DMS 273 treated with DMSO at 0.1 percent for 48 hours (cell line): Measurements from ENCODE around the gene WDR5.

Source experiments
- DNase-seq: peaks from one replicate; lab custom pipeline; 2025; lab: John Stamatoyannopoulos, UW

WDR5 gene

GRCh38 chr9:134189145-134189469 lies 53.2 kb downstream of the WDR5 start:
- peak; percentile 74 for DNase-seq

GRCh38 chr9:134189470-134190231 lies 53.8 kb downstream of the WDR5 start:
- peak; percentile 88 for DNase-seq

GRCh38 chr9:134190232-134191121 lies 54.6 kb downstream of the WDR5 start:
- DNase-seq = no peak

GRCh38 chr9:134191455-134192209 lies 55.8 kb downstream of the WDR5 start:
- no peak for DNase-seq

GRCh38 chr9:134192311-134192950 lies 56.5 kb downstream of the WDR5 start:
- no peak for DNase-seq

GRCh38 chr9:134192951-134193731 lies 57.3 kb downstream of the WDR5 start:
- no peak for DNase-seq

GRCh38 chr9:134193912-134194535 lies 58.1 kb downstream of the WDR5 start:
- no peak for DNase-seq

GRCh38 chr9:134195558-134195957 lies 59.7 kb downstream of the WDR5 start:
- DNase-seq = no peak

GRCh38 chr9:134196911-134197310 lies 61.0 kb downstream of the WDR5 start:
- DNase-seq = no peak

GRCh38 chr9:134198791-134199190 lies 62.9 kb downstream of the WDR5 start:
- DNase-seq = no peak

- DNase-seq = no peak
These were observed 64.8 kb downstream of the WDR5 start for GRCh38 chr9:134200730-134201129.

GRCh38 chr9:134203224-134203623 lies 67.3 kb downstream of the WDR5 start:
- no peak for DNase-seq

GRCh38 chr9:134204041-134204440 lies 68.2 kb downstream of the WDR5 start:
- no peak for DNase-seq

GRCh38 chr9:134204991-134205578 lies 69.2 kb downstream of the WDR5 start:
- no peak for DNase-seq

- DNase-seq = peak; percentile 16
These were observed 69.9 kb downstream of the WDR5 start for GRCh38 chr9:134205672-134206310.

GRCh38 chr9:134206311-134207300 lies 70.7 kb downstream of the WDR5 start:
- DNase-seq = no peak

- peak; percentile 54 for DNase-seq
These were observed 72.5 kb downstream of the WDR5 start for GRCh38 chr9:134208310-134208841.

- no peak for DNase-seq
These were observed 73.3 kb downstream of the WDR5 start for GRCh38 chr9:134208981-134209725.
